Daoy (cell line): ENCODE data around the gene ASMTL. TPM values are rescaled to one million over a fixed set of nuclear protein-coding genes. Genes with fewer than 3 reads are reported as not detected.
"Not testable (repeated sequence)": the region's sequence is repeated elsewhere in the genome, so short reads cannot be mapped to it uniquely, and the experiment has no call there.

Experiments
- DNase-seq: peaks from one replicate; pipeline ENCODE4 v3.0.0-alpha.2; 2015; ENCODE audit warnings: low read depth
- total RNA-seq: library from RNA; depleted of rRNA; stranded (reverse); fragments of >200 nt; shearing (Covaris generic); gene quantifications from 2 replicates; pipeline ENCODE4 v1.2.3, GENCODE V29; 2014

The ASMTL gene
- total RNA-seq, 1 experiment from 2014 or later: 0.74 TPM

DNA sequence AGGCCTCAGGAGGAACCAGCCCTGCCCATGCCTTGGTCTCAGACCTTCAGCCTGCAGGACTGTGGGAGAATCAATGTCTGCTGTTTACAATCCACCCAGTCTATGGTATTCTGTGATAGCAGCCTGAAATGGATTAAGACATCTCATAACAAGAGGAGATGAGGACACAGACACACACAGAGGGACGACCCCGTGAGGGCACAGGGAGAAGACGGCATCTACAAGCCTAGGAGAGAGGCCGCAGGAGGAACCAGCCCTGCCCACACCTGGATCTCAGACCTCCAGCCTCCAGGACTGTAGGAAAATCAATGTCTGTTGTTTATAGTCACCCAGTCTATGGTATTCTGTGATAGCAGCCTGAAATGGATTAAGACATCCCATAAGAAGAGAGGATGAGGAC lies 64.1 kb downstream of the ASMTL start:
- no peak for DNase-seq

DNA sequence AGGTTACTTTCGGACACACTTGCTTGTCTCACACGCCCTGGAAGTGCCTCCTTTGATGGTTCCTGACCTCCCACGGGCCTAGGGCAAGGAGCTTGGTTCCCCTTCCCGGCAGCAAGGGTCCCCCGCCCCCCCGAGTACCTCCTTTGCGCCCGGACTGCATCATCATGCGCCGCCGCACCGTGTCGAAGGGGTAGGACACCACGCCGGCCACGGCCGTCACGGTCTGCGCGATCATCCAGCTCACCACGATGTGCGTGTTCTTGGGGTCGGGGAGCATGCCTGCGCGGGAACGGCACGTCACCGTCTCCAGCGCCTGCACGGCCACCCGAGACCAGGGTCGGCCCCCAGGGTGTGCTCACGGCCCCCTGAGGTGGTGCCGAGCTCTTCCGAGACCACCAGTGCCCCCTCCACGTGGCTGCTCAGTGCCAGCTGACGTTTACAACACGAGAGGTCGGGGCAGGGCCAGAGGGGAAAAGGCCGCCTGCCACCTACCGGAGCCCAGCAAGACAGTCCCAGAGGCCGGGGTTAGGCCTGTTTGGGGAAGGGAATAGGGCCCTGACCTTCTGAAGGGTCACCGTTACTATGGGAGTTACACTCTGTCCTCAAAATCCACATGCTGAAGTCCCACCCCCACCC lies 65.5 kb downstream of the ASMTL start:
- DNase-seq: no peak

DNA sequence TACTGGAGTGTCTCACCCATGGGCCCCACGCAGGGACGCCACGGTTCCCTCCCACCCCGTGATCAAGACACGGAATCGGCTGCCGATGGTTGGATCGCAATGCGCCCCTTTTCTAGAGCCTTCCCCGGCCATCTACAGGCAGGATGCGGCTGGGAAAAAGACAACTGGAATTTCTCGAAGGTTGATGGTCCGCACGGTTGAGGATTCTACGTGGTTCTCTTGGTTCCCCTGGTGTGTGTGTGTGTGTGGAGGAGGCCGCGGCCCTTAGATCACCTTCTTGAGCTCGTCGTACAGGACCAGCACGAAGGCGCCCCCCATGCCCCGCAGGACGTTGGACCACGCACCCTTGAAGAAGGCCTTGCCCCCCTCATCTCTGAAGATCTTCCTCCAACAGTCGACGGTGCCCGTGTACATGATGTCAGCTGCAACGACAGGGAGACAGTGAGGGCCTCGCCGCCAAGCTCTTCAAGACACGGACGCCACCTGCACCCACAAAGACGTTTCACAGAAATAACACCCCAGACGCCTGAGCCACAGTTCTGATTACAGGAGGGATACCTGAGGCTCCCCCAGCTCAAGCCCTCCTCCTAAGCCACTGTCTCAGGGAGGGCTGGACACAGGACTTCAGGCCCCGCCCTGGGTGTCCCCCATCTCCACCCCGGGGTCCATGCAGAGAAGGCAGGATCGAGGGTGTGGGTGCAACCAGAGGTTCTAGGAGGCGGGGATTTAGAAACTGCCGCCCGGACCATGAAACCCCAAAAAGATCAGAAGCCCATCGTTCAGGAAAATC lies 66.2 kb downstream of the ASMTL start:
- no peak for DNase-seq

DNA sequence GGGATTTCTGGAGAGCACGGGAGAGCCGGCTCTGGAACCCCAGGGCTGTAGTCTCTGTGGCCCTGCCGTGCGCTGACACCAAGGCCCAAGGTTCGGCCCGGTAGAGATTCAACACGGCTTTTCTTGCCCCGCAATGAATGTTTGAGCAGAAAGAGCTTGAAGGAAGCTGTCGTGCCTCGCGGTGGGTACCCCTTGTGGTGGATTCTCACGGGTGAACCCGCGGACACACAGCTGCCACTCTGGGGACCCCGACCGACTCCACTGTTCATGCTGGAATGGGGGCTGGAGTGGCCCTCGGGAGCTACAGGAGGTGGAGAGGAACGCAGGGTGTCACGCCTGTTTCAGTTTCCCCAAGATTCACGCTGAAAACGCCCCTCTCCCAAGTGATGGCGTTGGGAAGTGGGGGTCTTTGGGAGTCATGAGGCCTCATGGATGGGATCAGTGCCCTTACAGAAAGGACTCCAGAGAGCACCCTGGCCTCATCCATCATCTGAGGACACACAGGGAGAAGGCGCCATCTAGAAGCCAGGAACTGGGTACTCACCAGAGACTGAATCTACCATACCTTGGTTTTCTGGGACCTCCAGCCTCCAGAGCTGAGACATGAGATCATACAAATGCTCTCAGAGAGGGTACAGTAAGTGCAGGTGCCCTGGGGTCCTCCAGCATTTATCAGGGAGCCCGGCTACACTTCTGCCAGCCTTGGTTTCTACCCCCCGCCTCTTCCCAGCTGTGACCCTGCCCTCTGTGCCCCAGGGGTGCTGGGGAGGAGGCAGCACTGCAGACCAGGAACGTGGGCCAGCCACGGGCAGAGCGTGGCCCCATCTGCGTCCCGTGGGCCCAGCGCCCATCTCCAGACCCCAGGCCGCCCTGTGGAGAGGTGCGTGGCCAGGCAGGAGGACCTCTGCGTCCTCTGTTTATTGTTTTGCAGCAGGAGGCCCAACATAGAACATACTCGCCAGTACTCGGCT lies 67.2 kb downstream of the ASMTL start:
- no peak for DNase-seq

DNA sequence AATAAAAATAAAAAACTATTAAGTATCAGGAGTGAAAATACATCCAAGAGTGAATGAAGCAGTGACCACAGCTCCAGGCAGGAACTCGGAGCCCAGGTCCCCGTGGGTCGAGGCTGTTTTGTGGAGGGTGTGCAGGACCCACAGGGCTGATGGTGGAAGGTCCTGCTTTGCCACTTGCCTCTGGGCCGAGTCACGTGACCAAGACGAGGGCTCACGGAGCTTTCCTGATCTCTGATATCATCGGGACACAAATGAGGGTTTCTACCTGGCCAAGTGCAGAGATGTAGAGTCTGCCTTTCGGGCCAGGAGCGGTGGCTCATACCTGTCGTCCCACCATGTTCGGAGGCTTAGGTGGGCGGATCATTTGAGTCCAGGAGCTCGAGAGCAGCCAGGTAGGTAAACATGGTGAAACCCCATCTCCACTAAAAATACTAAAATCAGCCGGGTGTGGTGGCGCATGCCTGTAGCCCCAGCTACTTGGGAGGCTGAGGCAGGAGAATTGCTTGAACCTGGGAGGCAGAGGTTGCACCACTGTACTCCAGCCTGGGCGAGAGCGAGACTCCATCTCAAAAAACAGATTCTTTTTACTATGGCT lies 68.0 kb downstream of the ASMTL start:
- DNase-seq: no peak

DNA sequence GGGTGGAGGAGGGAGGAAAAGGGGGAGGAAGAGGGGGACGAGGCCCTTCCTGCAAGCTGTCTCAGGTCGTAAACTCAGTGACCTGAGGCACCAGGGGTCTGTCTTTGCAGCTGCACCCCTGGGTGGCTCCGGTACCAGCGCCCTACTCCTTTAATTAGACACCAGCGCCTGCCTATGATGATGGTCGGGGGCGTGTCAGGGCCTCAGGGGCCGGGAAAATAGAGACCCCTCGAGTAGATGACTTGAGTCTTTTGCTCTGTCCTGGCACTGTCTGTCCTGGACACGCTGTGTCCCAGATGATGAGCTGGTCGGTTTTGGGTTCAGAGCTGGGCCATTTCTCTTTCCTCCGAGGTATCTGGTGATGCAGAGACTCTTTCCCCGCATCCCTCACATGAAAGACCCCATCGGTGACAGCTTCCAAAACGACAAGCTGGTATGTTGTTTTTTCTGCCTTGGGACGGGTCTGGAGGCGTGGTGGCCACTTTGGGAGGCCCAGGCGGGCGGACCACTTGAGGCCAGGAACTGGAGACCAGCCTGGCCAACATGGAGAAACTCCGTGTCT lies 72.0 kb downstream of the ASMTL start:
- no peak for DNase-seq

DNA sequence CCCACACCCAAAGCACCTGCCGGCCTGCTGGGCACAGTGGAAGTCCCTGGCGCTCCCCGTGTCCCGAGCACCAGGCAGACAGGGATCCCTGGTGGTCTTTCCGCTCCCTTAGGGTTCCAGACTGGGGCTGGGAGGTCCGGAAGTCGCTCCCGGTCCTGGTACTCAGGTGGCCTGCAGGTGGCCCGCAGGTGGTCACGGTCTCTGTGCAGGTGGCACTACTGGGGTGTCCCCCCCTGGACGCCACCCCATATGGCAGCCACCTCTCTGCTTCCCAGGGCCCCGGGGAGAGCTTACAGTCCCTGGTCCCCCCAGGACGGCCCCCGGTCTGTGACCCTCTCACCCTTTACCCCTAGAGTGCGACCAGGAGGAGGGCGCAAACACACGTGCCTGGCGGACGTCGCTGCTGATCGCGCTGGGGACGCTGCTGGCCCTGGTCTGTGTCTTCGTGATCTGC lies 74.4 kb downstream of the ASMTL start:
- DNase-seq: no peak

DNA sequence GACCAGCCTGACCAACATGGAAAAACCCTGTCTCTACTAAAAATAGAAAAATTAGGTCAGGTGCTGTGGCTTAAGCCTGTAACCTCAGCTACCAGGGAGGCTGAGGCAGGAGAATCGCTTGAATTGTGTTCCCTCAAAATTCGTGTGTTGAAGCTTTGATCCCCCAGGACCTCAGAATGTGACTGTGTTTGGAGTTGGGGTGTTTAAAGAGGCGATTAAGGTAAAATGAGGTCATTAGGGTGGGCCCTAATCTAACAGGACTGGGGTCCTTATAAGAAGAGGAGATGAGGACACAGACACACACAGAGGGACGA lies 84.4 kb downstream of the ASMTL start:
- no peak for DNase-seq

DNA sequence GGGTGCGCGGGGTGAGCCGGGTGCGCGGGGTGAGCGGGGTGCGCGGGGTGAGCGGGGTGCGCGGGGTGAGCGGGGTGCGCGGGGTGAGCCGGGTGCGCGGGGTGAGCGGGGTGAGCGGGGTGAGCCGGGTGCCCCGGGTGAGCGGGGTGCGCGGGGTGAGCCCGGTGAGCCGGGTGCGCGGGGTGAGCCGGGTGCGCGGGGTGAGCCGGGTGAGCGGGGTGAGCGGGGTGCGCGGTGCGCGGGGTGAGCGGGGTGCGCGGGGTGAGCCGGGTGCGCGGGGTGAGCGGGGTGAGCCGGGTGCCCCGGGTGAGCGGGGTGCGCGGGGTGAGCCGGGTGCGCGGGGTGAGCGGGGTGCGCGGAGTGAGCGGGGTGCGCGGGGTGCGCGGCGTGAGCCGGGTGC lies 86.3 kb downstream of the ASMTL start:
- not testable (repeated sequence) for DNase-seq

DNA sequence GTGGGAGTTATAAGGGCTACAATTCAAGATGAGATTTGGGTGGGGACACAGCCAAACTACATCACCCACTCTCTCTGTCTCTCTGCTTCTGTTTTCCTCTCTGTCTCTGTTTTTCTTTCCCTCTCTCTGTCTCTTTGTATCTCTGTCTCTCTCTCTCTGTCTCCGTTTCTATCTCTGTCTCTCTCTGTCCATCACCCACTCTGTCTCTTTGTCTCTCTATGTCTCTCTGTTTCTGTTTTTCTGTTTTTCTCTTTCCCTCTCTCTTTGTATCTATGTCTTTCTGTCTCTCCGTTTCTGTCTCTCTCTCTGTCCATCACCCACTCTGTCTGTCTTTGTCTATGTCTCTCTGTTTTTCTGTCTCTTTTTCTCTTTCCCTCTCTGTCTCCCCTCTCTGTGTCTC lies 90.8 kb downstream of the ASMTL start:
- DNase-seq: no peak

DNA sequence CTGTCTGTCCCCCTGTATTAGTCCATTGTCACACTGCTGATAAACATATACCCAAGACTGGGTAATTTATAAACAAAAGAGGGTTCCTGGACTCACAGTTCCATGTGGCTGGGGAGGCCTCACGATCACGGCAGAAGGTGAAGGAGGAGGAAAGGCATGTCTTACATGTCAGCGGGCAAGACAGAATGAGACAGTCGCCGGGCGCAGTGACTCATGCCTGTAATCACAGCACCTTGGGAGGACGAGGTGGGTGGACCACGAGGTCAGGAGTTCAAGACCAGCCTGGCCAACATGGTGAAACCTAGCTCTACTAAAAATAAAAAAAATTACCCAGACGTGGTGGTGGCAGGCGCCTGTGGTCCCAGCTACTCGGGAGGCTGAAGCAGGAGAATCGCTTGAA lies 91.4 kb downstream of the ASMTL start:
- DNase-seq: peak; percentile 36

DNA sequence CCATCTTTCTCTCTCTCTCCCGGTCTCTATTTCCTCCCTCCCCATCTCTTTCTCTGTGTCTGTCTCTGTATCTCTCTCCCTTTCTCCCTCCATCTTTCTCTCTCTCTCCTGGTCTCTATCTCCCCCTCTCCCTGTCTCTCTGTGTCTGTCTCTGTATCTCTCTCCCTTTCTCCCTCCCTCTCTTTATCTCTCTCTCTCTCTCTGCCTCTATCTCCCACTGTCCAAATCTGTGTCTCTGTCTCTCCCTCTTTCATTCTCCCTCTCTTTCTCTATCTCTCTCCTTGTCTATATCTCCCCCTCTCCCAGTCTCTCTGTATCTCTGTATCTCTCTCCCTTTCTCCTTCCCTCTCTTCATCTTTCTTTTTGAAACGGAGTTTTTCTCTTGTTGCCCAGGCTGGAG lies 92.5 kb downstream of the ASMTL start:
- DNase-seq: no peak

DNA sequence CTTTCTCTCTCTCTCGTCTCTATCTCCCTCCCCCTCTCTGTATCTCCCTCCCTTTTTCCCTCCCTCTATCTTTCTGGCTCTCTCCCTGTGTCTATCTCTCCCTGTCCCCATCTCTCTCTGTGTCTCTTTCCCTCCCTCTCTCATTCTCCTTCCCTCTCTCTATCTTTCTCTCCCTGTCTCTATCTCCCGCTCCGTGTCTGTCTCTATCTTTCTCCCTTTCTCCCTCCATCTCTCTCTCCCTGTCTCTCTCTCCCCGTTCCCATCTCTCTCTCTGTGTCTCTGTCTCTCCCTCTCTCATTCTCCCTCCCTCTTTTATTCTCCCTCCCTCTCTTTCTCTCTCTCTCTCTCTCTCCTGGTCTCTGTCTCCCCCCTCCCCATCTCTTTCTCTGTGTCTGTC lies 93.2 kb downstream of the ASMTL start:
- DNase-seq: no peak

DNA sequence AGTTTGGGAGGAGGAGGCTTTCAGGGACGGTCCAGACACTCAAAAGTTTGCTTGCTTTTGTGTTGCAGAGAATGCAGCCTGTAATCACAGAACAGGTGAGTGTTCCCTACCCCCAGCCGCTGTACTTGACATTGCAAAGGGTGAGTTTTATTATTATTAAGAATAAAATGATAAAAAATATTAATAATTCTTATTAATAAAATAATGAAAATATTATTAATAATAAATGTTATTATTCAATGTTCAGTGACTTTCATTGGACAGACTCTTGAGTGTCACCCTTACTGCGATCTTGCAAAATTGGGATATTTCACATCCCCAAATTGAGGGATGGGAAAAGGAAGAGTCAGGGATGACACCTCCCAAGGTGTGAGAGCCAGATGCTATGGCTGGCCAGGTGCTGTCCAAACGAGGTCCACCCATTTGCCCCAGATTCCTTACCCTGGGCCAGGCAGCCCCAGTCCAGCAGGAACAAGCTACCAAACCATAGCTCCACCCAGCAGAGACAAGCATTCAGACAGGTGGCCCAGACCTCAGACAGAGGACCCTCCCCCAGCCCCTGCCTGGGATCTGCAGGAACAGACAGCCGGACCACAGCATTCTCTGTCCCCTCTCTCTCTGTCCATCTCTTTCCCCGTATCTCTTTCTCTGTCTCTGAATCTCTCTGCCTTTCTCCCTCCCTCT lies 93.8 kb downstream of the ASMTL start:
- DNase-seq: no peak

DNA sequence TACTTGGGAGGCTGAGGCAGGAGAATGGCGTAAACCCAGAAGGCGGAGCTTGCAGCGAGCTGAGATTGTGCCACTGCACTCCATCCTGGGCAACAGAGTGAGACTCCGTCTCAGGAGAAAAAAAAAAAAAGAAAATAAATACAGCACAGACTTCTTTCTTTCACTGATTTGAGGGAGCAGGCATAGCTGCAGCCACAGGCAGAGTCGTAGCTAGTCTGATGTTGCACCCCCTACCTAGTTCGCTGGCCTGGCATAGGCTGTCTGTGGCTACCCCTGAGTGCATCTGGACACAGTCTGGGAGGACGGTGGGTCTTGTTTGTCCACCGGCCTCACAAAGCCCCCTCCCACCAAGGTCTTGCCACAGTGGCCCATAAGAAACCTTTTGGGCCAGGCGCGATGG lies 94.7 kb downstream of the ASMTL start:
- no peak for DNase-seq

DNA sequence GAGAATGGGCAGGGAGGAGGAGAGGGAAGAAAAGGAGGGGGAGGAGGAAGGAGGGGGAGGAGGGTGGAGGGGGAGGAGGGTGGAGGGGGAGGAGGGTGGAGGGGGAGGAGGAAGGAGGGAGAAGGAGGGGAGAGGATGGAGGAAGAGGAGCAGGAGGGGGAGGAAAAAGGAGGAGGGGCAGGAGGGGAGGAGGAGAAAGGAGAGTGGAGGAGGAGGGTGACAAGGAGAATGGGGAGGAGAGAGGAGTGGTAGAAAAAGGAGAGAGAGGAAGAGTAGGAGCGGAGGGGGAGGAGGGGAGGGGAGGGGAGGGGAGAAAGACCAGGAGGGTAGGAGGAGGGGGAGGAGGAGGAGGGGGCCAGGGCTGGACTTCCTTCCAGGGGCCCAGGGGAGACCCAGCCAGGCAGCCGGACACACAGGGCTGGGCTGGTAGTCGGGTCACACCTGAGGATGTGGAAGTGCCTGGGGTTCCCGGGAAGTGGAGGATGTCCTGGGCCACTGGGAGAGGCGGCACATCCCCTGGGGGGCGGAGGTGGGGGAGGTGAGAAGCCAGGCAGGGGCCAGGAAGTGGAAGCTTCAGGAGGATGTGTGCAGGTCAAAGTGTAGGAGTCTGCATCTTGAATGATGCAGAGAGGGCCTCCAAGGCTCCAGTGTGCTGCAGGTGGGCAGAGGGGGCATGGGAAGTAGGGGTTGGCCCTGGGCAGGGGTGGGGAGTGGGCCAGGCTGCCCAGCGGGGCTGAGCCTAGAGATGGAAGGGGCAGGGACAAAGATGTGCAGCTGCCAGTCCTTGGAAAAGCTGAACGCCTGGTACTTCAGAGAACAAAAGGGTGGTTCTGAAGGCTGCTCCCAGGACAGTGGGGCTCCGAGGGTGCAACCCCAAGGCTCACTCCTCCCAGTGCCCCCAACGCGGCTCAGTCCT lies 97.3 kb downstream of the ASMTL start:
- no peak for DNase-seq

DNA sequence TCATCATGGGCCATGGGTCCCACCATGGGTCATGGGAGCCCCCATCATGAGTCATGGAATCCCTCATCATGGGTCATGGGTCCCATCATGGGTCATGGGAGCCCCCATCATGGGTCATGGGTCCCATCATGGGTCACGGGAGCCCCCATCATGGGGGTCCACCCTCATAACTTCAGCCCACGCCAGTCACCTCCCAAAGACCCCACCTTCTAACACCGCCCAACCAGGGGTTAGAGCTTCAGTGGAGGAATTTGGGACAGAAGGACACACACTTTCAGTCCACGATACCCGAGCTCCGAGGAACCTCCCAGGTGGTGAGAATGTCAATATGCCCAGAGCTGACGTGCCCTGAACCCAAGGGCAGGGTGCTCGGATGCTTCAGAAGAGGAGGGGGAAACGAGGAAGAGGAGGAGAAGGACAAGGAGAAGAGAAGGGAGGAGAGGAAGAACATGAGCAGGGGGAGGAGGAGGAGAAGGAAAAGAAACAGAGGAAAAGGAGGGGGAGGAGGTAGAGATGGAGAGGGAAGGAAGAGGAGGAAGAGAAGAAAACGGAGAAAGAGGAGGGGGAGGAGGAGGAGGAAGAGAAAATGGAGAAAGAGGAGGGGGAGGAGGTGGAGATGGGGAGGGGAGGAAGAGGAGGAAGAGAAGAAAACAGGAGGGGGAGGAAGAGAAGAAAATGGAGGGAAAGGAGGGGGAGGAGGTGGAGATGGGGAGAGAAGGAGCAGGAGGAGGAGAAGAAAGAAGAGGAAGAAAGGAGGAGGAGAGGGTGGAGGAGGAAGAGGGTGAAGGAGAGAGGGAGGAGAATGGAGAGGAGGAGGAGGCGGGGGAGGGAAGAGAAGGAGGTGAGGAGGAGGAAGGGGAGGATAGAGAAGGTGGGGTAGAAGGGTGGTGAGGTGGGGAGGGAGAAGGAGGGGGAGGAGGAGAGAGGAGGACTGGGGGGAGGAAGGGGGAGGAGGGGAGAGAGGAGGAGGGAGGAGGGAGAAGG lies 98.4 kb downstream of the ASMTL start:
- DNase-seq: no peak
